HL-60 (cell line): ENCODE data around the gene MAGEA8.

Experiments used
- CTCF ChIP-seq: IDR thresholded peaks from one replicate; pipeline ENCODE4 v1.5.1; 2011; ENCODE audit warnings: low read length, control low read depth, inconsistent platforms; ENCODE audit not compliant: insufficient read depth
- SPI1 ChIP-seq: IDR thresholded peaks from 2 replicates; pipeline ENCODE4 v1.6.1; 2012; ENCODE audit warnings: low read depth, mild to moderate bottlenecking, borderline replicate concordance

GRCh38 chrX:149908308-149908707 is 27.3 kb downstream of the MAGEA8 start:
- TF ChIP-seq CTCF (no peak), SPI1 (no peak)
